Keratinocyte (primary cell): ENCODE results near the gene SVOPL. TPM values are rescaled to one million over a fixed set of nuclear protein-coding genes. Genes with fewer than 3 reads are reported as not detected.

Experiments used
- DNase-seq: peaks from one replicate; pipeline ENCODE4 v3.0.0-alpha.2; 2011; ENCODE audit warnings: low read depth, missing footprints, low spot score
- FAIRE-seq: peaks from 2 replicates; lab custom pipeline; 2011; peaks lifted over from hg19 to GRCh38; lab: Jason Lieb, UNC
- H2AFZ ChIP-seq: 2 replicates; pipeline ENCODE4 v1.6.0; 2012; ENCODE audit warnings: low read length, control low read depth, inconsistent platforms; ENCODE audit not compliant: control insufficient read depth
- H3K27ac ChIP-seq: 2 replicates; pipeline ENCODE4 v1.5.1; 2011; ENCODE audit warnings: low read length; ENCODE audit not compliant: control insufficient read depth, insufficient read depth
- H3K27me3 ChIP-seq: 3 replicates; pipeline ENCODE4 v1.6.0; 2011; ENCODE audit warnings: low read length; ENCODE audit not compliant: control insufficient read depth, insufficient read depth; ENCODE audit errors: extremely low read depth
- H3K36me3 ChIP-seq, 2 experiments: 2 replicates in 1 of 2; 3 replicates in 1 of 2; pipeline ENCODE4 v1.5.1; 2011; ENCODE audit warnings: low read length in 2 of 2, mild to moderate bottlenecking in 1 of 2; ENCODE audit not compliant: control insufficient read depth in 2 of 2, insufficient read depth in 2 of 2; ENCODE audit errors: extremely low read depth in 1 of 2
- H3K4me1 ChIP-seq: 3 replicates; pipeline ENCODE4 v1.5.1; 2011; ENCODE audit warnings: low read length; ENCODE audit not compliant: control insufficient read depth, insufficient read depth; ENCODE audit errors: extremely low read depth
- H3K4me2 ChIP-seq: 3 replicates; pipeline ENCODE4 v1.6.0; 2011; ENCODE audit warnings: low read depth, low read length; ENCODE audit not compliant: control insufficient read depth, insufficient read depth; ENCODE audit errors: extremely low read depth
- H3K4me3 ChIP-seq, 3 experiments: fragments of 200-600 bp in 1 of 3; sonication (generic) in 1 of 3; 2 replicates in 2 of 3; 3 replicates in 1 of 3; pipeline ENCODE4 v1.5.1; 2011 to 2016; ENCODE audit warnings: low read length in 3 of 3, mild to moderate bottlenecking in 3 of 3, control low read depth in 2 of 3, inconsistent platforms in 1 of 3, low read depth in 1 of 3, mixed read lengths in 1 of 3, mixed run types in 1 of 3, moderate library complexity in 1 of 3; ENCODE audit not compliant: control insufficient read depth in 2 of 3, insufficient read depth in 2 of 3; ENCODE audit errors: extremely low read depth in 1 of 3
- H3K79me2 ChIP-seq: 2 replicates; pipeline ENCODE4 v1.6.0; 2012; ENCODE audit warnings: low read length; ENCODE audit not compliant: control insufficient read depth, insufficient read depth
- H3K9ac ChIP-seq: 3 replicates; pipeline ENCODE4 v1.6.0; 2011; ENCODE audit warnings: low read length; ENCODE audit not compliant: control insufficient read depth, insufficient read depth; ENCODE audit errors: extremely low read depth
- H3K9me1 ChIP-seq: 3 replicates; pipeline ENCODE4 v1.6.0; 2011; ENCODE audit warnings: low read length; ENCODE audit not compliant: control insufficient read depth, insufficient read depth; ENCODE audit errors: extremely low read depth
- H3K9me3 ChIP-seq: 2 replicates; pipeline ENCODE4 v1.5.1; 2012; ENCODE audit warnings: low read depth, low read length; ENCODE audit not compliant: control insufficient read depth
- H4K20me1 ChIP-seq: 3 replicates; pipeline ENCODE4 v1.6.0; 2011; ENCODE audit warnings: low read length; ENCODE audit not compliant: control insufficient read depth, insufficient read depth; ENCODE audit errors: extremely low read depth
- CTCF ChIP-seq, 3 experiments: IDR thresholded peaks in 1 of 3; conservative IDR thresholded peaks in 1 of 3; optimal IDR thresholded peaks in 1 of 3; 2 replicates in 2 of 3; 3 replicates in 1 of 3; pipeline versions ENCODE3 to v1.5.1; 2011; ENCODE audit warnings: low read length in 3 of 3, mild to moderate bottlenecking in 3 of 3, moderate library complexity in 2 of 3, control low read depth in 1 of 3, inconsistent platforms in 1 of 3; ENCODE audit not compliant: insufficient read depth in 2 of 3; ENCODE audit errors: extremely low read depth in 1 of 3
- EZH2 ChIP-seq: IDR thresholded peaks from one replicate; pipeline ENCODE4 v1.6.1; 2012; ENCODE audit warnings: inconsistent platforms, mild to moderate bottlenecking, low read length, moderate library complexity
- dilution Hi-C: fragments of 300-500 bp; cut with MboI; formaldehyde crosslinking; loops from one replicate; pipeline ENCODE4 v1.7.0; 2020; ENCODE audit warnings: low sequenced_read_pairs; ENCODE audit not compliant: extremely low pct_ligation_motif_present
- polyA plus RNA-seq, 5 experiments: library from polyadenylated mRNA; depleted of rRNA in 3 of 5; stranded (reverse) in 3 of 5; stranded (forward) in 1 of 5; unstranded in 1 of 5; fragments of >200 nt; gene quantifications; 1 replicate in 1 of 5; 2 replicates in 3 of 5; 3 replicates in 1 of 5; pipeline versions ENCODE4 v1.2.1 to v1.2.3, GENCODE V29; 2011 to 2012; ENCODE audit warnings: missing spikeins in 2 of 5, low read depth in 1 of 5, low replicate concordance in 1 of 5

SVOPL gene
- polyA plus RNA-seq, 1 donor (not counting 4 experiments of a cell fraction or from before 2014, with no cell fraction given): not detected

GRCh38 chr7:138738551-138739335 is 37.6 kb upstream of the SVOPL start:
- Histone ChIP-seq H3K4me2 (peak overlapping the region; percentile 44), H3K4me1 (no peaks in the 10 kb centered on the region), H3K27me3 (no peaks in the 10 kb centered on the region), H3K27ac (no peak overlapping the region), H2AFZ (peak overlapping the region; percentile 29), H3K9me1 (no peaks in the 10 kb centered on the region), H3K79me2 (no peaks in the 10 kb centered on the region), H3K4me3 (no peak overlapping the region), H3K9me3 (no peaks in the 10 kb centered on the region), H4K20me1 (no peaks in the 10 kb centered on the region), H3K36me3 (no peaks in the 10 kb centered on the region), H3K9ac (no peak overlapping the region)
- DNase-seq (peak; percentile 5), FAIRE-seq (peak; percentile 85)
- dilution Hi-C loops: no loop called here
- TF ChIP-seq CTCF (optimal IDR thresholded peaks at IDR 0.05 in 1 of 3, IDR thresholded peaks at IDR 0.05 in 1 of 3, conservative IDR thresholded peaks at IDR 0.05 in 1 of 3; ENCODE audit: extremely low read depth in 1 of 3, insufficient read depth in 2 of 3, low read length in 3 of 3): peak; percentile 86 to 94 (median 88)
- TF ChIP-seq EZH2: no peak

GRCh38 chr7:138738114-138738513 is 37.0 kb upstream of the SVOPL start:
- no peaks in the 10 kb centered on the region for H3K9me3 ChIP-seq
- no peaks in the 10 kb centered on the region for H3K36me3 ChIP-seq
- H3K27me3 ChIP-seq: no peaks in the 10 kb centered on the region
- no peak overlapping the region for H2AFZ ChIP-seq
- H3K9me1 ChIP-seq: no peaks in the 10 kb centered on the region
- H3K4me2 ChIP-seq: no peak overlapping the region
- DNase-seq: no peak
- no peaks in the 10 kb centered on the region for H4K20me1 ChIP-seq
- FAIRE-seq: no peak
- dilution Hi-C loops: no loop called here
- H3K79me2 ChIP-seq: no peaks in the 10 kb centered on the region
- no peak overlapping the region for H3K9ac ChIP-seq
- H3K4me3 ChIP-seq: no peak overlapping the region
- H3K27ac ChIP-seq: no peak overlapping the region
- TF ChIP-seq EZH2: no peak
- no peak for TF ChIP-seq CTCF (optimal IDR thresholded peaks at IDR 0.05 in 1 of 3, IDR thresholded peaks at IDR 0.05 in 1 of 3, conservative IDR thresholded peaks at IDR 0.05 in 1 of 3; ENCODE audit: extremely low read depth in 1 of 3, insufficient read depth in 2 of 3, low read length in 3 of 3)
- H3K4me1 ChIP-seq: no peaks in the 10 kb centered on the region
